ENCODE data around the gene ZNF680.
"Not testable (repeated sequence)": the region's sequence is repeated elsewhere in the genome, so short reads cannot be mapped to it uniquely, and the experiment has no call there.

Gene ZNF680

GRCh38 chr7:64558781-64559180 lies 4.1 kb downstream of the ZNF680 start:
- peaks cover 13% of the 10 kb centered on the region for H3K4me1 ChIP-seq (ENCODE audit: insufficient read depth, poor library complexity, severe bottlenecking)
- no peaks in the 10 kb centered on the region for H3K27me3 ChIP-seq (ENCODE audit: insufficient read depth, poor library complexity, severe bottlenecking)
- DNase-seq (ENCODE audit: low spot score) = no peak
- H3K9me3 ChIP-seq (ENCODE audit: severe bottlenecking) = peaks cover 9% of the 10 kb centered on the region
- peak overlapping the region; percentile 46 for H3K27ac ChIP-seq (ENCODE audit: poor library complexity, severe bottlenecking)
- no peak for ATAC-seq (ENCODE audit: low read depth)
- no peak for TF ChIP-seq CTCF (IDR thresholded peaks at IDR 0.05; ENCODE audit: poor library complexity, severe bottlenecking)
- H3K36me3 ChIP-seq (ENCODE audit: low read depth) = peaks cover 44% of the 10 kb centered on the region
- H3K4me3 ChIP-seq (ENCODE audit: severe bottlenecking) = no peak overlapping the region

- no peak for TF ChIP-seq CTCF (IDR thresholded peaks at IDR 0.05; ENCODE audit: poor library complexity, severe bottlenecking)
- Histone ChIP-seq H3K27me3 (ENCODE audit: insufficient read depth, poor library complexity, severe bottlenecking) (no peaks in the 10 kb centered on the region), H3K9me3 (ENCODE audit: severe bottlenecking) (peaks cover 9% of the 10 kb centered on the region), H3K4me3 (ENCODE audit: severe bottlenecking) (no peak overlapping the region), H3K27ac (ENCODE audit: poor library complexity, severe bottlenecking) (peak overlapping the region; percentile 46), H3K36me3 (ENCODE audit: low read depth) (peaks cover 46% of the 10 kb centered on the region), H3K4me1 (ENCODE audit: insufficient read depth, poor library complexity, severe bottlenecking) (peaks cover 13% of the 10 kb centered on the region)
- DNase-seq (ENCODE audit: low spot score) (no peak), ATAC-seq (ENCODE audit: low read depth) (no peak)
Observed at GRCh38 chr7:64558323-64558705, 4.6 kb downstream of the ZNF680 start.

- ATAC-seq (ENCODE audit: low read depth) = no peak
- Histone ChIP-seq H3K4me1 (ENCODE audit: insufficient read depth, poor library complexity, severe bottlenecking) (peaks cover 13% of the 10 kb centered on the region), H3K27ac (ENCODE audit: poor library complexity, severe bottlenecking) (no peak overlapping the region), H3K4me3 (ENCODE audit: severe bottlenecking) (no peak overlapping the region), H3K36me3 (ENCODE audit: low read depth) (peaks cover 52% of the 10 kb centered on the region), H3K27me3 (ENCODE audit: insufficient read depth, poor library complexity, severe bottlenecking) (no peaks in the 10 kb centered on the region), H3K9me3 (ENCODE audit: severe bottlenecking) (peaks cover 9% of the 10 kb centered on the region)
- no peak for TF ChIP-seq CTCF (IDR thresholded peaks at IDR 0.05; ENCODE audit: poor library complexity, severe bottlenecking)
- no peak for DNase-seq (ENCODE audit: low spot score)
Observed at GRCh38 chr7:64557601-64558322, 5.1 kb downstream of the ZNF680 start.

GRCh38 chr7:64555046-64555445 lies 7.8 kb downstream of the ZNF680 start:
- H3K36me3 ChIP-seq (ENCODE audit: low read depth) = peaks cover 61% of the 10 kb centered on the region
- H3K9me3 ChIP-seq (ENCODE audit: severe bottlenecking) = peaks cover 9% of the 10 kb centered on the region
- no peak overlapping the region for H3K27ac ChIP-seq (ENCODE audit: poor library complexity, severe bottlenecking)

GRCh38 chr7:64554188-64554587 lies 8.7 kb downstream of the ZNF680 start:
- H3K4me3 ChIP-seq (ENCODE audit: severe bottlenecking); H3K27me3 ChIP-seq (ENCODE audit: insufficient read depth, poor library complexity, severe bottlenecking); ATAC-seq (ENCODE audit: low read depth); H3K9me3 ChIP-seq (ENCODE audit: severe bottlenecking); H3K27ac ChIP-seq (ENCODE audit: poor library complexity, severe bottlenecking); DNase-seq (ENCODE audit: low spot score); H3K4me1 ChIP-seq (ENCODE audit: insufficient read depth, poor library complexity, severe bottlenecking): not testable (repeated sequence)
- peaks cover 61% of the 10 kb centered on the region for H3K36me3 ChIP-seq (ENCODE audit: low read depth)

More at GRCh38 chr7:64555046-64555445, 7.8 kb downstream of the ZNF680 start:
- ATAC-seq (ENCODE audit: low read depth) (no peak), DNase-seq (ENCODE audit: low spot score) (no peak)
- Histone ChIP-seq H3K4me3 (ENCODE audit: severe bottlenecking) (no peak overlapping the region), H3K4me1 (ENCODE audit: insufficient read depth, poor library complexity, severe bottlenecking) (peaks cover 7% of the 10 kb centered on the region), H3K27me3 (ENCODE audit: insufficient read depth, poor library complexity, severe bottlenecking) (no peaks in the 10 kb centered on the region)
- no peak for TF ChIP-seq CTCF (IDR thresholded peaks at IDR 0.05; ENCODE audit: poor library complexity, severe bottlenecking)
